A673 (cell line): ENCODE results near the gene TSEN2. TPM values are rescaled to one million over a fixed set of nuclear protein-coding genes. Genes with fewer than 3 reads are reported as not detected.

ENCODE experiments used
- BruUV-seq: library from RNA; stranded (reverse); fragments of 400-500 nt; replicated peaks from 2 replicates; lab custom pipeline; 2021; lab: Mats Ljungman, UMichigan
- CTCF ChIA-PET: fragments of 300-600 bp; sonication (Branson Sonifier 250); formaldehyde crosslinking; loops from one replicate; lab custom pipeline; 2022; ENCODE audit warnings: antibody characterized with exemption; lab: Charles Lee
- POLR2A ChIA-PET: fragments of 300-600 bp; sonication (Branson Sonifier 250); formaldehyde crosslinking; loops from one replicate; lab custom pipeline; 2022; ENCODE audit warnings: antibody characterized with exemption; ENCODE audit not compliant: low non-redundant PET; lab: Charles Lee
- DNase-seq: peaks from one replicate; pipeline ENCODE4 v3.0.0-alpha.2; 2015; ENCODE audit warnings: low spot score
- H3K27ac ChIP-seq: fragments of 200-600 bp; sonication (generic); 2 replicates; pipeline ENCODE4 v1.5.1; 2016; ENCODE audit warnings: mixed run types, low read depth, mild to moderate bottlenecking, mixed read lengths, antibody characterized with exemption, low read length; ENCODE audit not compliant: poor library complexity, severe bottlenecking
- H3K27me3 ChIP-seq: fragments of 200-600 bp; sonication (generic); replicated peaks from 2 replicates; pipeline ENCODE4 v1.6.1; 2017; ENCODE audit warnings: mixed run types, low read depth, mild to moderate bottlenecking, mixed read lengths, antibody characterized with exemption, low read length; ENCODE audit not compliant: insufficient read depth, poor library complexity
- H3K36me3 ChIP-seq: fragments of 200-600 bp; sonication (generic); 2 replicates; pipeline ENCODE4 v1.6.1; 2016; ENCODE audit warnings: mixed run types, mild to moderate bottlenecking, mixed read lengths, antibody characterized with exemption, low read length; ENCODE audit not compliant: insufficient read depth, poor library complexity, severe bottlenecking
- H3K4me1 ChIP-seq: fragments of 200-600 bp; sonication (generic); 2 replicates; pipeline ENCODE4 v1.6.1; 2017; ENCODE audit warnings: mixed run types, mild to moderate bottlenecking, mixed read lengths, antibody characterized with exemption, low read length; ENCODE audit not compliant: insufficient read depth, poor library complexity, severe bottlenecking
- H3K4me3 ChIP-seq: fragments of 200-600 bp; sonication (generic); 2 replicates; pipeline ENCODE4 v1.5.1; 2016; ENCODE audit warnings: low read depth, mixed run types, mild to moderate bottlenecking, mixed read lengths, low read length; ENCODE audit not compliant: poor library complexity, severe bottlenecking
- H3K9me3 ChIP-seq: fragments of 200-600 bp; sonication (generic); 2 replicates; pipeline ENCODE4 v1.6.1; 2016; ENCODE audit warnings: mixed run types, low read depth, mild to moderate bottlenecking, mixed read lengths, antibody characterized with exemption, low read length; ENCODE audit not compliant: poor library complexity, severe bottlenecking
- CTCF ChIP-seq: fragments of 300-800, 200-600 bp; sonication (generic); conservative IDR thresholded peaks from 2 replicates; pipeline ENCODE4 v1.5.1; 2017; ENCODE audit warnings: low read depth, mild to moderate bottlenecking, antibody characterized with exemption, low read length, moderate library complexity, mixed read lengths
- EZH2 ChIP-seq: fragments of 200-600 bp; sonication (generic); IDR thresholded peaks from 2 replicates; pipeline ENCODE4 v1.6.1; 2017; ENCODE audit warnings: borderline replicate concordance, low read depth, mild to moderate bottlenecking, mixed read lengths, antibody characterized with exemption, low read length; ENCODE audit not compliant: poor library complexity, severe bottlenecking
- intact Hi-C: fragments of 100-400 bp; cut with micrococcal nuclease; formaldehyde crosslinking; loops from one replicate; pipeline ENCODE4 v1.10.0; 2022; ENCODE audit not compliant: unreplicated experiment
- total RNA-seq: library from RNA; stranded (reverse); gene quantifications from 2 replicates; pipeline ENCODE4 v1.2.3, GENCODE V29; 2021

The TSEN2 gene
- total RNA-seq, 1 experiment from 2014 or later: 34.5 TPM

GRCh38 chr3:12470680-12471079 lies 13.6 kb upstream of the TSEN2 start:
- H3K4me3 ChIP-seq: no peak overlapping the region
- no TSS peak for BruUV-seq
- H3K4me1 ChIP-seq: no peaks in the 10 kb centered on the region
- H3K36me3 ChIP-seq: no peaks in the 10 kb centered on the region
- no peak for DNase-seq
- H3K9me3 ChIP-seq: no peaks in the 10 kb centered on the region
- POLR2A ChIA-PET: interaction anchor here (0.6 kb wide), 1 partner anchor 13 kb away, joined by 4 read pairs; the partner anchor contains the start of gene TSEN2
- no peaks in the 10 kb centered on the region for H3K27me3 ChIP-seq
- CTCF ChIA-PET: interaction anchor here (1.1 kb wide), 1 partner anchor 9 kb away, joined by 3 read pairs; no protein-coding TSS in a partner anchor
- no peak overlapping the region for H3K27ac ChIP-seq
- no peak for TF ChIP-seq CTCF
- TF ChIP-seq EZH2: no peak
- intact Hi-C loops: no loop called here

GRCh38 chr3:12471241-12471640 lies 13.0 kb upstream of the TSEN2 start:
- H3K36me3 ChIP-seq: no peaks in the 10 kb centered on the region
- ChIA-PET CTCF (no interaction called here), POLR2A (interaction anchor here (0.6 kb wide), 1 partner anchor 13 kb away, joined by 4 read pairs; the partner anchor contains the start of gene TSEN2)
- TF ChIP-seq CTCF: no peak
- no peak for TF ChIP-seq EZH2
- BruUV-seq: no TSS peak
- no peak for DNase-seq
- no peaks in the 10 kb centered on the region for H3K9me3 ChIP-seq
- no peak overlapping the region for H3K27ac ChIP-seq
- H3K4me3 ChIP-seq: no peak overlapping the region
- intact Hi-C loops: no loop called here
- no peaks in the 10 kb centered on the region for H3K4me1 ChIP-seq
- H3K27me3 ChIP-seq: no peaks in the 10 kb centered on the region

GRCh38 chr3:12472000-12472610 lies 12.2 kb upstream of the TSEN2 start:
- H3K27me3 ChIP-seq: no peaks in the 10 kb centered on the region
- H3K4me1 ChIP-seq: no peaks in the 10 kb centered on the region
- POLR2A ChIA-PET: no interaction called here
- no peaks in the 10 kb centered on the region for H3K36me3 ChIP-seq
- no TSS peak for BruUV-seq
- TF ChIP-seq CTCF (no peak), EZH2 (no peak)
- no peak overlapping the region for H3K27ac ChIP-seq
- no peaks in the 10 kb centered on the region for H3K9me3 ChIP-seq
- DNase-seq: no peak
- intact Hi-C loops: no loop called here
- CTCF ChIA-PET: no interaction called here
- no peak overlapping the region for H3K4me3 ChIP-seq
